GM21717 (cell line): ENCODE measurements around the gene ZNHIT1.
A peak's percentile ranks its signal among the peaks of the same experiment; 100 is the strongest.
"Not testable (repeated sequence)": the region's sequence is repeated elsewhere in the genome, so short reads cannot be mapped to it uniquely, and the experiment has no call there.

Experiments
- ATAC-seq: cut with Tn5 transposase; IDR thresholded peaks from one replicate; pipeline ENCODE4 v1.9.1; 2021; ENCODE audit warnings: mild to moderate bottlenecking, moderate library complexity; ENCODE audit not compliant: unreplicated experiment

ZNHIT1 gene

GRCh38 chr7:101240226-101241014, 22.5 kb downstream of the ZNHIT1 start:
- ATAC-seq: no peak

DNA sequence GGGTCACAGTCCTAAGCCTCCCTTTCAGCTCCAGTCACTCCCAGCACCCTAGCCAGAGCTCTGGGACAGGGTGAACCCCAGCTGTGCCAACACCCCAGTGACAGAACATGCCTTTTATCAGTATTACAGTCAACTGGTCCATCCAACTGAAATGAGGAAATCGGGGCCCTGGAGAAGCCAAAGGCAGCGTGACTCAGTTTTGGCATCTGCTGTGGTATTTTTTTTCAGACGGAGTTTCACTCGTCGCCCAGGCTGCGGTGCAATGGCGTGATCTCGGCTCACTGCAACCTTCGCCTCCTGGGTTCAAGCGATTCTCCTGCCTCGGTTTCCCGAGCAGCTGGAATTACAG, 23.0 kb downstream of the ZNHIT1 start:
- no peak for ATAC-seq

DNA sequence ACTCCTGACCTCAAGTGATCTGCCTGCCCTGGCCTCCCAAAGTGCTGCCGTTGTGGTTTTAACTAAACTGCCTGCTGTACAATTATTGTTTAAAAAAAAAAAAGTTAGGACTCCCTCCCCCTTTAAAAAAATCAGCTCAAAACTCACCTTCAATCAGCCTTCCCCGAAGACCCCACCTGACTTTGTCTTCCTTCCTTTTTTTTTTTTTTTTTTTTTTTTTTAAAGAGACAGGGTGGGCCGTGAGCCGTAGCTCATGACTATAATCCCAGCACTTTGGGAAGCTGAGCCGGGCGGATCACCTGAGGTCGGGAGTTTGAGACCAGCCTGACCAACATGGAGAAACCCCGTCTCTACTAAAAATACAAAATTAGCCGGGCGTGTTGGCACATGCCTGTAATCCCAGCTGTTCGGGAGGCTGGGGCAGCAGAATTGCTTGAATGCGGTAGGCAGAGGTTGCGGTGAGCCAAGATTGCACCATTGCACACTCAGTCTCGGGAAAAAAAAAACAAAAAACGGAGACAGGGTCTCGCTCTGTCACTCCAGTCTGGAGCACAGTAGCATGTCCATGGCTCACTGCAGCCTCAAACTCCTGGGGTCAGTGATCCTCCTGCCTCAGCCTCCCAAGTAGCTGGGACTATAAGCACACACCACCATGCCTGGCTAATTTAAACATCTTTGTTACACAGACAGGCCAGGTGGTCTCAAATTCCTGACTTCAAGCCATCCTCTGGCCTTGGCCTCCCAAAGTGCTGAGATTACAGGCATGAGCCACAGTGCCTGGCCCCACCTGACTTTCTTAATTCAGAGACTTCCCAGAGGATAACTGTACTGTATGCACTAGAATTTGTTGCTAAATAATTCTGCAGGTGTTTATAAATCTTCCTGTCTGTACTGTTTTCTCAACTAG, 23.7 kb downstream of the ZNHIT1 start:
- no peak for ATAC-seq

DNA sequence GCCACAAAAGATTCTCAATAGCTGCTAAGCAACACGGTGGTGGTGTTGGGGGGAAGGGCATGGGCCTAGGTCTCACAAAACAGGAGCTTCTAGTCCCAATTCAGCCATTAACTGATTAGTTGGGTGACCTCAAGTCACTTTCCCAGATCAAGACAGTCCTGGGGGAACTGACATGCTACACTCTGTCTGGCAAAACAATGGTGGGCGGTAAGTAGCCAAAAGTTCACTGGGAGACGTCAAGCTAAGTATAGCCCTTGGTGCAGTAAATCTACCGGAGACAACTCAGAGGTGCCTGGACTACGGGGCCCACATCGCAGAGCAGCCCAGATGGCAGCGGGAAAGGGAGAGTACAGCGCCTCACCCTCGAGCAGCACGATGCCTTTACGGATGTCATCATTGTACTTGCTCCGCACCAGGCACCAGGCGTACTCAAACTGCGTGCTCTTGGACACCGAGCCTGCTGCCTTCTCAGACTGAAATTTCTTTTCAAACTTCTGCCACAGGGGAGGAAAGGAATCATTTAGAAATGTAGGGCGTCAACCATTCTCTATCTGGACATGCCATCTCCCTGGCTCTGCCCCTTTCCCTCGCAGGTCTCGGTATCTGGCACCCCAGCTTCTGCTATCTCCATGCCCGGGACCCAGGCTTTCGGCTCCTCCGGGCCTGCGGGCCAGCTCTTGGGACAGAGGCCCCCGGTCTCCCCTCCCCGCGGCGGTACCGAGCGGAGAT, 25.8 kb downstream of the ZNHIT1 start:
- no peak for ATAC-seq

DNA sequence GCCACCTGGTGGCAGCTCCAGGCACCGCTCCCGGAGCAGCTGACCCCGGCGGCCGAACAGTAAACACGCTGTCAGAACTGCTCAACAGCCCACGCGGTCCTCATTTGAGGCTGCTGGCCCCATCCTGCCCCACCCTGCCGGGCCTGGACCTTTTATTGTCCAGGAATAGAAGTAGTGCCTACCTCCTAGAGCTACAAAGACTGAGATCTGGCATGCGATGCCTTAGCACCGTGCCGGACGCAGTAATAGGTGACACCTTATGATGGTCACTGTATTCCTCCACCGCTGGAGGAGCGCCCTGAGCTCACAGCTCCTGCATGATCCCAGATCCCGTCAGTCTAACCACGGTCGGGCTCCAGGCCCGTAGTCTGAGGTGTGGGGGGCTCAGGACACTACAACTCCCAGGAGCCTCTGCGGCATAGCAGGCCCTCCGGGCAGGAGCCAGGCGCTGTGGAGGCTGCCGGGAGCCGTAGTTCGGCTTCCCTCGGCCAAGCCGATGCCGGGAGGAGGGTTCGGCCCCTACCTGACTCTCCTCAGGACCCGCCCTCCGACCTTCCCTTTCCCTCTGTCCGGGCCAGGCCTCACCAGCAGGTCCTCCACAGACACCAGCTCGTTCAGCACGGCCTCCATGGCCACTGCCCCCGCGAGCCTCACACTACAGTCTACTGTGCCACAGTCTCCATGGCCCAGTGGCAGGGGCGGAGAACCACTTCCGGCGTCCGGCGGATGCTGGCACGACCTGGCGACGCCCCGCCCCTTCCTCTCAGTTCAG, 26.6 kb downstream of the ZNHIT1 start, which contains the start of gene FIS1:
Gene FIS1, minus strand, starts transcription at position 707 of the 772 bp plus-strand sequence. Its CDS starts 77 bp downstream, at position 630.
- peak; percentile 85 for ATAC-seq

- no peak for ATAC-seq
Measured at GRCh38 chr7:101245147-101245668, 27.2 kb downstream of the ZNHIT1 start.

- no peak for ATAC-seq
Measured at GRCh38 chr7:101248276-101248675, 30.3 kb downstream of the ZNHIT1 start.

GRCh38 chr7:101250324-101250723, 32.4 kb downstream of the ZNHIT1 start:
- ATAC-seq: no peak

- ATAC-seq: peak; percentile 96
Measured at GRCh38 chr7:101251871-101252659, 34.1 kb downstream of the ZNHIT1 start.

- ATAC-seq: not testable (repeated sequence)
Measured at GRCh38 chr7:101253199-101253598, 35.2 kb downstream of the ZNHIT1 start.

DNA sequence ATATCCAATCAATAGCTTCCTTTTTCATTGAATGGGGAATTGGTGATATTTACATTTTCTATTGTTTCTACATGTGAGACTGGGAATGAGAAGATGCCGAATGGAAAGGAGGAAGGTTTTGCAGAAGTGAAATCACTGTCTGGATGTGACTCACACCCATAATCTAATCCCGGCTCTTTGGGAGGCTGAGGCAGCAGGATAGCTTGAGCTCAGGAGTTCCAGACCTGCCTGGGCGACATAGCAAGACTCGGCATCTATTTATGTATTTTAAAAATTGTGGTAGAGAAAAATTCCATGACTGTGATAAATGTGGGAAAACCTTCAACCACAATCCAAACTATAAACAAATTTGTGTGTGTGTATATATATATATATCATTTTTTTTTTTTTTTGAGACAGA, 37.8 kb downstream of the ZNHIT1 start:
- ATAC-seq: no peak

DNA sequence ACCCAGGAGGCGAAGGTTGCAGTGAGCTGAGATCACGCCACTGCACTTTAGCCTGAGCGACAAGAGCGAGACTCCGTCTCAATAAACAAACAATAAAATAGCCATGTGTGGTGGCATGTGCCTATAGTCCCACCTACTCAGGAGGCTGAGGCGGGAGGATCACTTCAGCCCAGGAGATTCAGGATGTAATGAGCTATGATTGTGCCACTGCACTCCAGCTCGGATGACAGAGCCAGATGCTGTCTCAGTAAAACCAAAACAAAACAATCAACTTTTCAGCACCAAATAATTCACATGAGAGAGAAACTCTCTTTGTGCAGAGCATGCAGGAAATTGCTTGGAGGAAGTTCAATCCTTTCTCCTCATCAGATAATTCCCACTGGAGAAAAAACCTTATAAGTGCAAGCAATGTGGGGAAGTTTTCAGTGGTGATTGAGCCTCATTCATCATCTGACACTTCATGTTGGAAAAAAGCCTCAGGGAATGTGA, 40.3 kb downstream of the ZNHIT1 start:
- ATAC-seq: no peak

DNA sequence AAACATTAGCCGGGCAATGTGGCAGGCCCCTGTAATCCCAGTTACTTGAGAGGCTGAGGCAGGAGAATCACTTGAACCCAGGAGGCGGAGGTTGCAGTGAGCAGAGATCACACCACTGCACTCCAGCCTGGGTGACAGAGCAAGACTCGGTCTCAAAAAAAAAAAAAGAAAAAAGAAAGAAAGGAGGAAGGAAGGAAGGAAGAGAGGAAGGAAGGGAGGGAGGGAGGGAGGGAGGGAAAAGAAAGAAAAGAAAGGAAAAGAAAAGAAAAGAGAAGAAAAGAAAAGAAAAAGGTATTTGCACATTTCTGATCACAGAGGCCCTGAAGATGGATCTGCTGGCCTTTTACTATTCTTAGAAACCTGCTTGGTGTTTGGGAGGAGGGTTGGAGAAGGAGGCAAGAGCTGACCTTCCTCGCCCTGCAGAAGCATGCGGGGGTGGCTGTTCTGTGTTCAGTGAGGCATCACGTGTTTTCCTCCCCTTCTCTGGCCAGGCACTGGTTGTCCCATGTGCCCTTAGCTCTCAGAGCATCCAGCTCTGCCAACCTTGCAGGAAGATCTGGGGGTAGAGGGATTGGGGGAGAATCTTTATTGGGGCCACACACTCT, 46.2 kb downstream of the ZNHIT1 start:
- ATAC-seq: not testable (repeated sequence)

DNA sequence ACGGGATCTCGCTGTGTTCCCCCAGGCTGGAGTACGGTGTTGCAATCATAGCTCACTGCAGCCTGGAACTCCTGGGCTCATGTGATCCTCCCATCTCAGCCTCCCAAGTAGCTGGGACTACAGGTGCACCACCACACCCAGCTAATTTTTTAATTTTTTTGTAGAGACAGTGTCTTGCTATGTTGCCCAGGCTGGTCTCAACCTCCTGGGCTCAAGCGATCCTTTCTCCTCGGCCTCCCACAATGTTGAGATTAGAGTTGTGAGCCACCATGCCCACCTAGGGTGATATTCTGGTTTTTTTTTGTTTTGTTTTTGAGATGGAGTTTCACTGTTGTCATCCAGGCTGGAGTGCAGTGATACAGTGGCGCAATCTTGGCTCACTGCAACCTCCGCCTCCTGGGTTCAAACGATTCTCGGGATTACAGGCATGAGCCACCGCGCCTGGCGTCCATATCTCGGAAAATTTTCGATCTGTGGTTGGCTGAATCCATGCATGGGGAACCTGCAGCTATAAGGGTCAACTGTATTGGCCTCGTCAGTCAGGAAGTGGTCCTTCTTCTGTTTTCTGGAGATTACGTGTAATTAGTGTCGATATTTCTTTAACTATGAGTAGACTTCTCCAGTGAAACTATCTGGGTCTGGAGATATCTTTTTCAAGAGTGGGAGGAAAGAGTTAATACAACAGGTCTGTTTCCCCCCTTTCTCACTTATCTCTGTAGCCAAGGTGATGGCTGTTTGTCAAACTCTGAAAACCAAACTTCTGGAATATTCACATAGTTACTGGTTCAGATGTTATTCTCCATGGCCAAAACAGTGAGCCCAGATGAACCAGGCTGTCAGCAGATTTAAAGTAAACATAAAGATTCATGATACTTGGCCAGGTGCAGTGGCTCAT, 47.9 kb downstream of the ZNHIT1 start:
- ATAC-seq: no peak

GRCh38 chr7:101269664-101270063, 51.7 kb downstream of the ZNHIT1 start:
- ATAC-seq: no peak

GRCh38 chr7:101271021-101271420, 53.1 kb downstream of the ZNHIT1 start:
- no peak for ATAC-seq

- no peak for ATAC-seq
Measured at GRCh38 chr7:101273206-101273605, 55.2 kb downstream of the ZNHIT1 start.
